Liver (tissue), 9 donors: ENCODE results near the gene SIDT2. TPM values are rescaled to one million over a fixed set of nuclear protein-coding genes. Genes with fewer than 3 reads are reported as not detected.

Experiments
- DNase-seq: peaks from one replicate; pipeline ENCODE4 v3.0.0-alpha.2; 2017; ENCODE audit warnings: low spot score
- H3K27ac ChIP-seq, 2 donors: one replicate each; pipeline ENCODE4 v1.7.0; 2013; ENCODE audit warnings: inconsistent platforms in 2 of 2, low read length in 2 of 2, control low read depth in 1 of 2, low read depth in 1 of 2, mild to moderate bottlenecking in 1 of 2
- H3K27me3 ChIP-seq, 4 donors: one replicate each; pipeline versions ENCODE4 v1.6.1 to v1.7.0; 2013; ENCODE audit warnings: low read length in 3 of 4, inconsistent platforms in 1 of 4, mild to moderate bottlenecking in 1 of 4, moderate library complexity in 1 of 4; ENCODE audit not compliant: control insufficient read depth in 4 of 4, insufficient read depth in 4 of 4
- H3K36me3 ChIP-seq, 4 donors: one replicate each; pipeline versions ENCODE4 v1.6.1 to v1.7.0; 2013; ENCODE audit warnings: low read length in 3 of 4, mild to moderate bottlenecking in 3 of 4, low read depth in 1 of 4, moderate library complexity in 1 of 4; ENCODE audit not compliant: control insufficient read depth in 4 of 4, insufficient read depth in 3 of 4
- H3K4me1 ChIP-seq, 4 donors: one replicate each; pipeline versions ENCODE4 v1.6.1 to v1.7.0; 2013; ENCODE audit warnings: low read length in 3 of 4, mild to moderate bottlenecking in 3 of 4, moderate library complexity in 1 of 4; ENCODE audit not compliant: control insufficient read depth in 4 of 4, insufficient read depth in 4 of 4
- H3K4me3 ChIP-seq, 3 donors: one replicate each; pipeline versions ENCODE4 v1.6.1 to v1.7.0; 2013; ENCODE audit warnings: low read length in 3 of 3, control low read depth in 1 of 3, low read depth in 1 of 3, mild to moderate bottlenecking in 1 of 3
- H3K9ac ChIP-seq, 2 donors: one replicate each; pipeline ENCODE4 v1.7.0; 2013; ENCODE audit warnings: low read length in 2 of 2, mild to moderate bottlenecking in 2 of 2, moderate library complexity in 2 of 2, control low read depth in 1 of 2, low read depth in 1 of 2
- H3K9me3 ChIP-seq, 4 donors: one replicate each; pipeline versions ENCODE4 v1.6.1 to v1.7.0; 2013; ENCODE audit warnings: low read length in 3 of 4; ENCODE audit not compliant: control insufficient read depth in 4 of 4
- ATF3 ChIP-seq: IDR thresholded peaks from 2 replicates; pipeline ENCODE4 v1.6.1; 2016; ENCODE audit warnings: antibody characterized with exemption
- CTCF ChIP-seq: fragments of 150-350 bp; IDR thresholded peaks from 2 replicates; pipeline ENCODE4 v1.5.1; 2017; ENCODE audit warnings: improper control_type of control experiment, low read depth, low read length; ENCODE audit not compliant: missing input control
- EGR1 ChIP-seq, 2 donors: IDR thresholded peaks; 2 replicates each; pipeline ENCODE4 v1.6.1; 2016 to 2018; ENCODE audit warnings: antibody characterized with exemption in 2 of 2, low read depth in 2 of 2
- FOXA1 ChIP-seq: IDR thresholded peaks from 2 replicates; pipeline ENCODE4 v1.6.1; 2016; ENCODE audit warnings: antibody characterized with exemption
- FOXA2 ChIP-seq: IDR thresholded peaks from 2 replicates; pipeline ENCODE4 v1.6.1; 2016; ENCODE audit warnings: antibody characterized with exemption
- GABPA ChIP-seq, 2 donors: IDR thresholded peaks in 1 of 2; conservative IDR thresholded peaks in 1 of 2; 2 replicates each; pipeline ENCODE4 v1.6.1; 2016; ENCODE audit warnings: antibody characterized with exemption in 2 of 2, mild to moderate bottlenecking in 1 of 2, moderate library complexity in 1 of 2
- HNF4A ChIP-seq, 2 donors: conservative IDR thresholded peaks; 2 replicates each; pipeline ENCODE4 v1.6.1; 2016; ENCODE audit warnings: antibody characterized with exemption in 2 of 2, mild to moderate bottlenecking in 2 of 2
- JUND ChIP-seq, 2 donors: IDR thresholded peaks; 2 replicates each; pipeline ENCODE4 v1.6.1; 2016; ENCODE audit warnings: antibody characterized with exemption in 2 of 2
- MAX ChIP-seq: IDR thresholded peaks from 2 replicates; pipeline ENCODE4 v1.6.1; 2016; ENCODE audit warnings: antibody characterized with exemption
- NR2F2 ChIP-seq: IDR thresholded peaks from 2 replicates; pipeline ENCODE4 v1.6.1; 2016; ENCODE audit warnings: antibody characterized with exemption
- RAD21 ChIP-seq, 2 donors: IDR thresholded peaks; 2 replicates each; pipeline ENCODE4 v1.6.1; 2016; ENCODE audit warnings: antibody characterized with exemption in 2 of 2, mild to moderate bottlenecking in 2 of 2
- REST ChIP-seq: IDR thresholded peaks from 2 replicates; pipeline ENCODE4 v1.6.1; 2016; ENCODE audit warnings: antibody characterized with exemption, mild to moderate bottlenecking
- RXRA ChIP-seq, 2 donors: IDR thresholded peaks; 2 replicates each; pipeline ENCODE4 v1.6.1; 2017 to 2018; ENCODE audit warnings: antibody characterized with exemption in 2 of 2, mild to moderate bottlenecking in 1 of 2
- SP1 ChIP-seq: IDR thresholded peaks from 2 replicates; pipeline ENCODE4 v1.6.1; 2018; ENCODE audit warnings: antibody characterized with exemption, mild to moderate bottlenecking
- TAF1 ChIP-seq: conservative IDR thresholded peaks from 2 replicates; pipeline ENCODE4 v1.6.1; 2016; ENCODE audit warnings: antibody characterized with exemption, mild to moderate bottlenecking
- YY1 ChIP-seq: IDR thresholded peaks from 2 replicates; pipeline ENCODE4 v1.6.1; 2016; ENCODE audit warnings: antibody characterized with exemption, mild to moderate bottlenecking
- ZBTB33 ChIP-seq: IDR thresholded peaks from 2 replicates; pipeline ENCODE4 v1.6.1; 2016; ENCODE audit warnings: antibody characterized with exemption
- WGBS: extraction: QIAGEN DNeasy Blood & Tissue Kit; methylation state at CpG from one replicate; pipeline ENCODE4 v1.1.7; 2013; 5-methylcytosine and 5-hydroxymethylcytosine counted together
- polyA plus RNA-seq, 2 donors: library from polyadenylated mRNA; stranded (reverse) in 1 of 2; unstranded in 1 of 2; fragments of 200-250 nt in 1 of 2; fragments of >200 nt in 1 of 2; fragmentation: Nextera tagmentation in 1 of 2; extraction: Ambion mirVana in 1 of 2; gene quantifications; one replicate each; pipeline versions ENCODE4 v1.2.1 to v1.2.3, GENCODE V29; 2013 to 2015
- total RNA-seq, 2 donors: library from RNA; depleted of rRNA; stranded (reverse); fragments of >200 nt; gene quantifications; one replicate each; pipeline ENCODE4 v1.2.3, GENCODE V29; 2014
- donor health status: healthy.
- donor health status: healthy.
- donor health status: healthy.
- donor health status: healthy.
- donor health status: healthy.

The SIDT2 gene
- total and polyA plus RNA-seq, 4 donors: 11.2 to 42.9 (median 22.4) TPM

GRCh38 chr11:117221775-117222517, 43.4 kb downstream of the SIDT2 start:
- no peak for DNase-seq
- WGBS: 84% methylated on average over 7 of the region's 7 CpGs
- Histone ChIP-seq H3K9me3 (no peaks in the 10 kb centered on the region), H3K4me1 (peaks cover 0 to 9% (median 0%) of the 10 kb centered on the region in 4 donors), H3K36me3 (peaks cover 5 to 67% (median 48%) of the 10 kb centered on the region in 4 donors), H3K9ac (no peak overlapping the region), H3K27me3 (no peaks in the 10 kb centered on the region), H3K4me3 (no peak overlapping the region), H3K27ac (peak overlapping the region in 1 of 2 donors; percentile 28)
- TF ChIP-seq SP1 (peak; percentile 56), ZBTB33 (no peak), YY1 (no peak), TAF1 (no peak), RAD21 (IDR thresholded peaks at IDR 0.05) (no peak), RXRA (IDR thresholded peaks at IDR 0.05) (peak; percentile 7 to 36), GABPA (IDR thresholded peaks at IDR 0.05 in 1 of 2, conservative IDR thresholded peaks at IDR 0.05 in 1 of 2) (no peak), MAX (no peak), FOXA2 (no peak), FOXA1 (no peak), NR2F2 (peak; percentile 79), ATF3 (no peak), EGR1 (IDR thresholded peaks at IDR 0.05; ENCODE audit: low read depth in 2 of 2) (no peak), HNF4A (conservative IDR thresholded peaks at IDR 0.05) (no peak), JUND (IDR thresholded peaks at IDR 0.05) (no peak), CTCF (no peak)

DNA sequence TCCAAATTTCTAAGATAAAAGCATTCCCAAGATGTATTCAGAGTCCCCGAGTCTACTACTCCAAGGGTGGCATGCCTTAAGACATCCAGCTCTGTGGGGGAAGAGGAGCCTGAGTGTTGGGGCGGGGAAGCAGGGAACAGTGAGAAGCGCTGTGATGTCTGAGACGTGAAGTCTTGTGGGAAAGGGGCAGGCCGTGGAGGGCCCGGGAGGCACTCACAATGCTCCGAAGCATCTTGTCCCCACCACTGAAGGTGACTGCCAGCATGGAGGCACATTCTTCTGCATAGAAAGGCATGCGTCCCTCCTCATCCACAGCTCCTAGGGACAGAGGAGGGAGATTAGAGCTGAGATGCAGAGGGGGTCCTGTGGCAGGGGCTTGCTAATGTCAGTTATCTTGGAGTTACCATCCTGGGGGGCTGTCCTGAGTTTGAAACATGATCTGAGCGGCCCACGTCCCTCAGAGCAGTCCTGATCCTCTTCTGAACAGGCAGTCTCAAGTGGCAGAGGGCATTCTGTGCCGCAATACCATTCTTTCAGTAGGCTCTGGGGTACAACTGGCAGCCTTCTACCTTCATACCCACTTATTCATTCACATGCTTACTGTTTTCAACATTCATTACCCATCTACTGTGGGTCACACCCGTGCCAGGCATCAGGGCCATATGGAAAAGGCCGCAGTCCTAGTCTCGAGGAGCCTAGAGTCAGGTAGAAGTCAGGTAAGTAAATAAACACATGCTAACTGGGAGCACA, 44.6 kb downstream of the SIDT2 start:
- Histone ChIP-seq H3K4me3 (no peak overlapping the region), H3K4me1 (peaks cover 0 to 9% (median 0%) of the 10 kb centered on the region in 4 donors), H3K27ac (no peak overlapping the region), H3K36me3 (peaks cover 11 to 63% (median 44%) of the 10 kb centered on the region in 4 donors), H3K9ac (no peak overlapping the region), H3K27me3 (no peaks in the 10 kb centered on the region), H3K9me3 (no peaks in the 10 kb centered on the region)
- DNase-seq: peak; percentile 37
- 94% methylated on average over 14 of the region's 14 CpGs for WGBS
- TF ChIP-seq SP1: no peak
- no peak for TF ChIP-seq GABPA (IDR thresholded peaks at IDR 0.05 in 1 of 2, conservative IDR thresholded peaks at IDR 0.05 in 1 of 2)
- no peak for TF ChIP-seq FOXA1
- no peak for TF ChIP-seq HNF4A (conservative IDR thresholded peaks at IDR 0.05)
- TF ChIP-seq MAX: no peak
- no peak for TF ChIP-seq NR2F2
- no peak for TF ChIP-seq RXRA (IDR thresholded peaks at IDR 0.05)
- no peak for TF ChIP-seq RAD21 (IDR thresholded peaks at IDR 0.05)
- no peak for TF ChIP-seq FOXA2
- TF ChIP-seq TAF1: no peak
- no peak for TF ChIP-seq CTCF
- no peak for TF ChIP-seq REST
